H1 (cell line): Measurements from ENCODE around the gene SCIMP. TPM values are rescaled to one million over a fixed set of nuclear protein-coding genes. Genes with fewer than 3 reads are reported as not detected.

Experiments used
- BACH1 ChIP-seq: IDR thresholded peaks from 2 replicates; pipeline ENCODE4 v1.6.1; 2012; ENCODE audit warnings: low read length, improper control_type of control experiment
- NRF1 ChIP-seq: IDR thresholded peaks from 2 replicates; pipeline ENCODE4 v1.6.1; 2011; ENCODE audit warnings: mild to moderate bottlenecking, low read depth, low read length, improper control_type of control experiment
- SP4 ChIP-seq: IDR thresholded peaks from 2 replicates; pipeline ENCODE4 v1.6.1; 2012; ENCODE audit warnings: low read length, inconsistent platforms
- SRF ChIP-seq: IDR thresholded peaks from 2 replicates; pipeline ENCODE4 v1.6.1; 2011; ENCODE audit warnings: mild to moderate bottlenecking, low read depth, low read length, moderate library complexity
- polyA plus RNA-seq, 7 experiments: library from polyadenylated mRNA; depleted of rRNA in 3 of 7; stranded (reverse) in 5 of 7; unstranded in 2 of 7; fragments of >200 nt in 5 of 7; fragments of 200-250 nt in 2 of 7; gene quantifications; 1 replicate in 5 of 7; 2 replicates in 1 of 7; 4 replicates in 1 of 7; pipeline versions ENCODE4 v1.2.1 to v1.2.3, GENCODE V29; 2011 to 2013; ENCODE audit warnings: missing spikeins in 2 of 7, mixed read lengths in 2 of 7
- total RNA-seq: library from RNA; stranded (reverse); fragmentation: NEBNext Ultra II Directional; extraction: Animal tissue kit (Norgen Biotek cat#: 25700); gene quantifications from 2 replicates; pipeline ENCODE4 v1.2.1, GENCODE V29; 2021

Gene SCIMP
- total and polyA plus RNA-seq, 2 of the 8 experiments (the other 6 are each of a cell fraction or from before 2014, with no cell fraction given) = not detected

DNA sequence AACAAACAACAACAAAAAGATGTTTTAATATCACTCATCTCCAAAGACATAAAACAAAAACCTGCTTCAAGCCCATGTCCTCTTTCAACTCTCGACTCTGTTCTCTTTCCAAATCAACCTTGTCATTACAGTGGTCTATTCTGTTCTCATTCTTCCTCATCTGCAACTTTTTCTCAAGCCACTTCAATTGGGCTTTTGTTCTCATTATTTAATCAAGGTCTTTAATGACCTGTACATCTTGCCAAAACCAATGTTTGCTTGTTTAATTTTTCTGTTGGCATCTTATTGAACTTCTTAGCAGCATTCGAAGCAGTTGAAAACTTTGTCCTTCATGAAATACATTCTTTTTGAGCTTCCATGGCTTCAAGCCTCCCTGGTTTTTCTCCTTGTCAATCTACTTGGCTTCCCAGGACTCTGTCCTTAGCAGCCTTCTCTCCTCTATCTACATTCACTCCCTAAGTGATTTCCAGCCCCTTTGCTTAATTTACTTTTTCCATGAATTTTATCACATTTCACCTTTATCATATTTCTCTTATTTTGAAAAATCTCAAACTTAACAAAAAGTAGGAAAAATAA is 27.8 kb upstream of the SCIMP start (continued):
- TF ChIP-seq NRF1 = no peak
- no peak for TF ChIP-seq SRF
- TF ChIP-seq SP4 = no peak
- TF ChIP-seq BACH1 = no peak
- TF ChIP-seq, all 59 proteins: peak for 0
